Lower leg skin (tissue), 3 donors: ENCODE measurements around the gene GPC5.

Experiments used
- CTCF ChIP-seq, 3 donors: fragments of 450-650 bp; IDR thresholded peaks; one replicate each; pipeline ENCODE4 v1.5.1; 2016; ENCODE audit warnings: antibody characterized with exemption in 3 of 3, mild to moderate bottlenecking in 3 of 3, moderate library complexity in 2 of 3
- POLR2A ChIP-seq, 2 donors: fragments of 450-650 bp; IDR thresholded peaks; one replicate each; pipeline ENCODE4 v1.6.1; 2016 to 2017; ENCODE audit warnings: antibody characterized with exemption in 2 of 2, mild to moderate bottlenecking in 1 of 2, moderate library complexity in 1 of 2

DNA sequence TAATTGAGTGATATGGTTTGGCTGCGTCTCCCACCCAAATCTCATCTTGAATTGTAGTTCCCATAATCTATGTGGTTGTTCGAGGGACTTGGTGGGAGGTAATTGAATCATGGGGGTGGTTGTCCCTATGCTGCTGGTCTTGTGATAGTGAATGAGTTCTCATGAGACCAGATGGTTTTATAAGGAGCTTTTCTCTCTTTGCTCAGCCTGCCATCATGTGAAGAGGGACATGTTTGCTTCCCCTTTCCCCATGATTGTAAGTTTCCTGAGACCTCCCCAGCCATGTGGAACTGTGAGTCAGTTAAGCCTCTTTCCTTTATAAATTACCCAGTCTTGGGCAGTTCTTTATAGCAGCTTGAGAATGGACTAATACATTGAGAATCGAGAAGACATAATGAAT lies 480.1 kb downstream of the GPC5 start:
- TF ChIP-seq CTCF (IDR thresholded peaks at IDR 0.05) (no peak), POLR2A (IDR thresholded peaks at IDR 0.05) (no peak)
